ENCODE data around the gene UTP4. TPM values are rescaled to one million over a fixed set of nuclear protein-coding genes. Genes with fewer than 3 reads are reported as not detected.

The UTP4 gene
- 10 to 100 TPM in 11 of 12 donors, not detected in 1; 22.7 to 40.0 (median 35.3) TPM for polyA plus RNA-seq (ENCODE audit: insufficient read length in 12 of 12)
- long read RNA-seq, donor 1, partial matches to known transcripts, result 34 of 38 reads
- long read RNA-seq, donor 1, other reads (novel, unspliced or antisense), result 0 of 38 reads
- long read RNA-seq, donor 2, transcript UTP4-203 (17 exons, 2,186 nt), result minor isoform, 5 of 13 reads
- long read RNA-seq, donor 2, transcript UTP4-201 (17 exons, 2,322 nt), result major isoform, 7 of 13 reads
- long read RNA-seq, donor 2, partial matches to known transcripts, result 0 of 13 reads
- long read RNA-seq, donor 2, other reads (novel, unspliced or antisense), result 0 of 13 reads
- long read RNA-seq, donor 3, partial matches to known transcripts, result 7 of 10 reads
- long read RNA-seq, donor 3, other reads (novel, unspliced or antisense), result 0 of 10 reads
- long read RNA-seq, donor 4, partial matches to known transcripts, result 0 of 3 reads
- long read RNA-seq, donor 4, other reads (novel, unspliced or antisense), result 0 of 3 reads
- long read RNA-seq, donor 5, transcript UTP4-201 (17 exons, 2,322 nt), result major isoform, 13 of 13 reads
- long read RNA-seq, donor 5, partial matches to known transcripts, result 0 of 13 reads
- long read RNA-seq, donor 5, other reads (novel, unspliced or antisense), result 0 of 13 reads
- long read RNA-seq, donor 6, partial matches to known transcripts, result 0 of 13 reads
- long read RNA-seq, donor 6, other reads (novel, unspliced or antisense), result 10 of 13 reads
- long read RNA-seq, donor 7, partial matches to known transcripts, result 0 of 4 reads
- long read RNA-seq, donor 7, other reads (novel, unspliced or antisense), result 0 of 4 reads
- long read RNA-seq, donor 8, transcript UTP4-201 (17 exons, 2,322 nt), result major isoform, 10 of 13 reads
- long read RNA-seq, donor 8, partial matches to known transcripts, result 0 of 13 reads
- long read RNA-seq, donor 8, other reads (novel, unspliced or antisense), result 0 of 13 reads
- long read RNA-seq, donor 9, partial matches to known transcripts, result 0 of 4 reads
- long read RNA-seq, donor 9, other reads (novel, unspliced or antisense), result 0 of 4 reads
- long read RNA-seq, donor 10, transcript UTP4-201 (17 exons, 2,322 nt), result major isoform, 9 of 11 reads
- long read RNA-seq, donor 10, partial matches to known transcripts, result 0 of 11 reads
- long read RNA-seq, donor 10, other reads (novel, unspliced or antisense), result 0 of 11 reads
- long read RNA-seq, donor 11, transcript UTP4-201 (17 exons, 2,322 nt), result major isoform, 6 of 11 reads
- long read RNA-seq, donor 11, partial matches to known transcripts, result 5 of 11 reads
- long read RNA-seq, donor 11, other reads (novel, unspliced or antisense), result 0 of 11 reads

DNA sequence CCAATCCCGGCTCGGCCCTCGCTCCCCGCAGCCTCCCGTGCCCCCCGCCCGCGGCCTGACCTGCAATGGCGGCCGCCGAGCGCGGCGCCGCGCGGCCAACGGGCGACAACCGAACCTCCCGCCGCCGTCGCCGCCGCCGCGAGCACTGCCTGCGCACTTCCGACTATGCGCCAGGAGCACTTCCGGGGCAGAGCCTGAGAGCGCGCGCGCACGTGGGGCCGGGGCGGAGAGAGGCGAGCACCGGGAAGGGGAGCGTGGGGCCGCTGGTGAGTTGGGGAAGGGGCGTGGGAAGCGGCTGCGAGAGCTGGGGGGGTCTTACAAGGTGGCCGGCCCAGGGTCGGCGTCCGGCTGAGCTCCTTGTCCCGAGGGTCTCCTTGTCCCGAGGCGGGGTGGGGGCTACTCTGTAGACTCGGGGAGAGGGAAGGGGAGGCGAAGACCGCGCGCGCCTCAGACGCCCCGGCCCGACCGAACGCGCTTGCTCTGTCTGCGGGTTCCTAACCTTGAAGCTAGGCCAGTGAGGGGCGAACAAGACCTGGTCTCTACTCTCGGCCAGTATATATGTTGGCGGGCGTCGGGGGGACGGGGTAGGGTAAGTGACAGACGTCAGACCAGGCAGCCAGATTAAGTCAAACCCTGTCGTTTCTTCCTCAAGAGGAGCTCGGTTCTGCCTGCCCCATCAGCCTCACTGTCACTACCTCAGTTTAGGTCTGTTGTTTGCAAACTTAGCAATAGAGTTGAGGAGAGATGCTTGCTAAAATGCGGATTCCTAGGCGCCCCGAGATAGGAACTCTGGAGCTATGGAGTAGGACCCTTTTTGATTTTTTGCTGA is at the start of gene UTP4, which contains the start of gene CHTF8:
UTP4 (plus strand) TSS at position 226 of the 829 bp plus-strand sequence. CDS start 811 bp downstream, outside the sequence.
CHTF8 (minus strand) TSS at position 165 of the 829 bp plus-strand sequence. CDS start 11,130 bp downstream, outside the sequence.
- peak; percentile 87 for DNase-seq

DNA sequence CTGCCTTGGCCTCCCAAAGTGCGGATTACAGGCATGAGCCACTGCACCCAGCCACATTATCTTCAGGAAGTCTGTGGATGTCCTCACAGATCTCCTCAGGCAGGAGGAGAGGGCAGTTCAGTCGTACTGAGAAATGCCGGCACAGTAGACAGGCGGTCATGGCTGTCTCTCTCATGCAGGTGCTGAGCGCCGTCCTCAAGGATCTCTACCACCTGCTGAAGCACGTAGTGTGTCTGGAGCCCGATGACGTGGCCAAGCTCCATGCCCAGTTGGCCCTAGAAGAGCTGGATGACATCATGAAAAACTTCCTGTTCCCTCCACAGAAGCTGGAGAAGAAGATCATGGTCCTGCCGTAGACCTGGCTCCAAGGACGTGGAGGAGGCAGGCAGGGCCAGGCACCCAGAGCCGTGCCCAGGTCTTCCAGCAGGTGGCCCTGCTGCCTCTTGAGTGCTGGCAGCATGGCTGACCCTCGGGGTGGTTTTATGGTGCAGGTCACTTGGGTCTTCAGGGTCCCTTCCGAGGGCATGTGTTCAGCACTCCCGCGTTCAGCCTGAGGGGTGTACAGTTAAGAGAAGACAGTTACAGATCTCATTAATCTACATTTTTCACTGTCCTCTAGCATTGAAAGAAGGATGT is 49.0 kb upstream of the UTP4 start:
- no peak for DNase-seq

DNA sequence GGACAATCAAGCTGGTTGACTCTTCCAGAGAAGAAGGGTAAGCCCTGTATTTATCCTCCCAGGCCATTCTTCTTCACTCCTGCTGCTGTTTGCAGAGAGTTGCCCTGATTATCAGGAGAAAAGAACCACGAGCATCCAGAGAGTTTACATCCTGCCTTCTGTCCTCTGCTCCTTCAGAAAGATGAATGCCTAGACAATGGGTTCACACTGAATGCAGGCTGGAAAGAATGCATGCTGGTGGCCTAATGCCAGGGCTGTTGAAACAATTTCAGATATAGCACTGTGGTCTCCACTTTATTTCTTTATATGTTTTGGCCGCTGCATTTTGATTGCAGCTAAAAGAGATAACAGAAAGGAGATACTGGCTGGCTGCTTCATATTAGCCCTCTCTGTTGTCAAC is 48.2 kb upstream of the UTP4 start:
- DNase-seq, result no peak

DNA sequence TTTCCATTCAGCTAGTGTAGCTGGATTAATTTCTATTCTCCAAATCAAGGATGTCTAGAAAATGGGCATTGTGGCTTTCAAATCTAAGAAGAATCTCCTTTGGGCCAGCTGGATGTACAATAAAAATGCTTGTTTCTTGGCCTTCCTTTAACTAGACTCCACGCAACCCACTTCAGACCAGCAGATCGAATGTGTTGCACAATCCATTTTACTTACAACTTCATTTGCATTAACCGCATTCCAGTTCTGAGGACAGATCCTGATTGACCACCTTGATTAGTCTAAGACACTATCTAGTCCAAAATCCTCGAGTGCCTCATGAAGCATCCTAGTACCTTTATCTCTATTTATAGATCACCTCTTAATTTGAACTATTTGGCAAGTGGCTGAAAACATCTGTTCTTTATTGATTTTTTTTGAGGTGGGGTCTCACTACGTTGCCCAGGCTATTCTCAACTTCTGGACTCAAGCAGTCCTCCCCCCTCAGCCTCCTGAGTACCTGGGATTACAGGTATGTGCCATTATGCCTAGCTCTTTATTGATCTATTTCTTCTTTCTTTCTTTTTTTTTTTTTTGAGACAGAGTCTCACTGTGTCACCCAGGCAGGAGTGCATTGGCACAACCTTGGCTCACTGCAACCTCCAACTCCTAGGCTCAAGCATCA is 47.3 kb upstream of the UTP4 start:
- DNase-seq, result no peak

DNA sequence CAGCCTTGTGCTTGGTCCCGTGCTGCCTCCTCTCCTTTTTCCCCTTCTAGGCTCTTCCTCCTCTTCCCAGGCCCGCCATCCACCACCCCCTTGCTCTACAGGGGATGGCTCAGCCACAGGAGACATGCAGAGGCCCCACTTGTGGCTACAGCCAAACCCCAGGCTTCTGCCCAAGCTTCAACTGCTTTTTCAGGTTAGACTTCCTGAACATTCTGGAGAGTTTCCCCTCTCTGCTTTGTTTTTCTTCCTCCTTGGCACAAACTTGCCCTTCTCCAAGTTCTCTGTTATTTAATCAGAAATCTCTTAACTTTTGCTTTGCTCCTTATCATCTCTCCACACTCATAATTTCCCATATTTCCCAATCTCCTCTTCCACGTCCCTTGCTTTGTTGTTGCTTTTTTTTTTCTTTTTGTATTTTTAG is 45.3 kb upstream of the UTP4 start:
- no peak for DNase-seq

DNA sequence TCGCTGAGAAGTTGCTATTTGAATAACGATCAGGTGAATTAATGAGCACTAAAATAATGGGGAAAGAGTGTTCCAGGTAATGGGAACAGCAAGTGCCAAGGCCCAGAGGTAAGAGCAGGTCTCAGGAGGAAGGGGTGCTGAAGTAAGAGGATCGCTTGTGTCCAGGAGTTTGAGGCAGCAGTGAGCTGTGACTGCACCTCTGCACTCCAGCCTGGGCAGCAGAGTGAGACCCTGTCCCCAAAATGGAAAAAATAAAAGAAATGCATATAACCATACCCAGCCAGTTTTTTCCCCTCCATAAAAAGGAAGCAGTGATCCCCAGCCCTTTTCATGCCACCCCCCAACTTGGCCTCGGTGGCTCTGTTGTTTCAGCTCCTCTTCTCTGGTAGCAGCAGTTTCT is 43.8 kb upstream of the UTP4 start:
- DNase-seq, result no peak

DNA sequence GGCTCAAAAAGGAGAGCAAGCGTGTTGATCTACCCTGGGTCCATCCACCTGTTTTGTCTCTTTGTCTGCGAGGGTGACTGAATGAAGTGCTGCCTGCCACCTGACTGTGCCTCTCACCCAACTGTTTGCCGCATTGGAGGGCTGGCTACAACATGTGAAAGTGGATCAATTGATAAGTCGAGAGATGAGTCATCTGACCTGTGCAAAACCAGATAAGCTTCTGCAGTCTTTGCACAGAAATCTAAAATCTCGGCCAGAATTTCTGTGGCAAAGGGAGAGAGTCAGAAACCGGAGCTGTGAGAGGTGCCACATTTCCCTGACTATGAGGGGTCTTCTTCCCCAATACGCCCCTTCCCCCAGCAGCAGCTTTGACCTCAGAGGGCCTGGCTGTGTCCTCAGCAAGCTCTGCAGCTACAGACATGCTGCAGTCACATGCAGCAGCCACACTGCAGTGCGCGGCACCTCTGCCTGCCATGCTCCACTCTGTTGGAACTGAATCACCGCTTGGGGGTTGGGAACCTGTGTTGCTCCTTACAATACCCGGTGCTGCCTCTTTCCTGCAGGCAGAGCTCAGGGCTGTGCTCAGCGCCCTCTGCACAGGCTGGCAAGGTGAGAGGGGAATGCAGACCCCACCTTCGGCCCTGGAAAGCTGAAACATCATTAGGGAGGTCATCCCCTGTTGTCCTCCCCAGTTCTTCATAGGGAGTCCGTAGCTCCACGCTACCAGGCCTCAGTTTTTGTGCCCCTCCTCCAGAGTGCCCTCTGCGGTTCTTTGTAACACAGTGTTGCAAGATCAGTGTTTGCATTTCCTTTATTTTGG is 43.1 kb upstream of the UTP4 start:
- no peak for DNase-seq

DNA sequence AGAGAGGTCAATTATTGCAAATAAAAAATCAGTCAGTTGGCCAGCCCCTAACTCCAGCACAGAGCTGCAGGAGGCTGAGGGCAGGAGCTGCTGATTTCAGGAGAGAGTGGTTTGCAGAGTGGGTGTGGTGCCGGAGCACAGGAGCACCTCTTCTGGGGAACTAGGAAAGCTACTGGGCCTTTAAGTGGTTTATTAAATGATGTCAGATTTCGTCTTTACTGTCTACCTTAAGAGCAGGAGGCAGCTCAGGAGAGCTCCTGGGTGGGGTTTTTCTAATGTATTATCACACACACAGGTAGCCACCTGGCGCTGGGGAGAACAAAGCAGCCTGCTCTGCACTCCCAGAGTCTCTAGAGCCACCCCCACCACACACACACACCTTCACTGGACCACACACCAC is 38.5 kb upstream of the UTP4 start:
- no peak for DNase-seq

DNA sequence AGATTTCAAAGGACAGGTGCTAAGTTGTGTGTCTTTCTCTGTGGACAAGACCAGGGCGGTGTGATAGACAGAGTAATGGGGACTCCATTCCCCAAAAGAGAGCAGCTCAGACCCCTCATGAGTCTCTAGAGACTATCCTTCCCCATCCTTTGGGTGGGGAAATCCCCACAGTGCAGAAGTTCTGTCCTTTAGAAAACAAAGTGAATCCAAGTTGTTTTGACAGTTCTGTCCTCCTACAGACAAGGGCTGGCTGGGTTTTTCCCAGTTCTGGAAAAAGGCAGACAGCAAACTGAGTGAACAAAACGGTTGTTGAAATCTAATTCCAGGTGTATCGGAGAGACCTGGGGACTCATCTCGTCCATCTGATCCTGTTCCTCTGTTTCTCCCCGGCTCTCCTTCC is 37.9 kb upstream of the UTP4 start:
- DNase-seq, result no peak

DNA sequence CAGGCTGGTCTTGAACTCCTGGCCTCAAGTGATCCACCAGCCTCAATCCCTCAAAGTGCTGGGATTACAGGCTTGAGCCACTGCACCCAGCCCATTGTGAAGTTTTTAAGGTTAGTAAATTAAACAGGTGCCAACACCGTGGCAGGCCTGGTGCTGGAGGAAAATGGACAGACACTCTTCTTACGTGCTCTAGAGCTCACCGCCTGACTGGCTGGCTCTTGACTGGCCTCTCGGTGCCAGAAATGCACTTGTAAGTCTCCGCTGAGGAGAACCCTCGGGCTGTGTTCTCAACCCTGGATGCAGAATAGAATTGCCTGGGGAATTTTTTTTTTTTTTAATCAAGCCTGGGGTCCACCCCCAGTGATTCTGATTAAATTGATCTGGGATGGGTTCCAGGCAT is 37.3 kb upstream of the UTP4 start:
- no peak for DNase-seq

DNA sequence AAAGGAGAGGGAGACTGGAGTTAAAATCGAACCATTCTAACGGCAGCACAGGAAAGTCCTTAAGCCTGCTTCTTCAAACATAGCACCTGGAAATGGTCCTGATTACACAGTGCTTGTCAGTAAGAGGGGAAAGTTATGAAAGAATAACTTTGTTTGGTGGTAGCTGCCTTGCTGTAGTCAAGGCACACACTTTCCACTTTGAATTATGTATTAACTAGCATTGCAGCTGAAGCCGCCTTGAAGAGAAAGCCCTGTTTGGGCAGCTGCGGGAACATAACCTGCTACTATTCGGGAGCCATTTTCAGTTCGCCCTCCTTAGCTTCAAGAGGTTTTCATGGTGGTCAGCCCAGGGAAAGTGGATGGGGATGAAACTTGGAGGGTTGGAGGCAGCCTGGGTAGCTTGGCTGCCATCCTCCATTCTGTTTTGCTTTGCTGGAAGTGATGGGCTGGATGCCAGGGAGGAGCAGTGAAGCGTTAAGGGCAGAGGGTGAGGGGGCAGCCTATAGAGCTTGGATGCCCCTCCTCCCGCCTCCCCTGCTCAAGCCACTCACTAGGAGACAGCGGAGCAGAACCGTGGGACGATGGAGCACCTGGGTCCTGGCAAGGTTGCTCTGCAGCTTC is 32.3 kb upstream of the UTP4 start:
- no peak for DNase-seq

DNA sequence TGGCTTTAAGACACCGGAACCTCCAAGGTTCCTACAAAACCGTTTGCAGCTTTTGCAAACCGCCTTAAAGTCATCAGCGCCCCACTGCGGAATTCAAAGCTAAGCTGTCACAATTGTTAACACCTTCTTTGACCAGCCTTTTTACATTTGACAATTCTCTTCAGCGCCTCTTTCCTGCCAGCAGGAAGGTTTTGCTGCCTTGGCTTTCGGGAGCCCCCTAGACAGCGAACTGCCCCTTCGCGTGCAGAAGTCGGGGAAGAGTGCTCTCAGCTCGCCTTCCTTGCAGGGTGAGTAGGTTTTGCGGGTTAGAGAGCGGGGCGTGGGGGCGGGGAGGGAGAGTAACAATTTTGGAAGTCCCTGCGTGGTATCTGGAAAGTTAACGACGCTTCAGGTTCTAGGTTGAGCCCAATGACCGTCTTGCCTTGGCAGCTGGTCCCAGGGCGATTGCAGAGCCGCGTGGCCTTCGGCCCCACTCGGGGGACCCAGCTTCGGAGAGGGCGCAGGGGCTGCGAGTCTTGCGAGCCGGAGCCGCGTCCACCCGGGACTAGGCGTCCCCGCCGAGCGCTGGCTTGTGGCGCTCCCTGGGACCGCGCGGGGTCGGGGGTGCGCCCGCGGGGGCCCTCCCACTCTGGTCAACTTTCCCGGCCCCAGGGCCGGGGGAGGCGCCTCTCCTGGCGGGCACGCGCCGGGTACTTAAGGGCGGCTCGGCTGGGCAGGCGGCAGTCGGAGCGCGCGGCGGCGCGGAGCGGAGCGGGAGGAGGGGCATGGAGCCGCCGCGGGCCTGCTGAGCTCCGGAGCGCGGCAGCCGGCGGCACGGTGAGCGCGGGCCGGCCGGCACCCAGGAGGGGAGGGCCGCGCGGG is 26.7 kb upstream of the UTP4 start, which contains the start of gene HAS3:
HAS3 (plus strand) TSS at position 153 of the 861 bp plus-strand sequence. CDS start 3,743 bp downstream, outside the sequence.
- no peak for DNase-seq

DNA sequence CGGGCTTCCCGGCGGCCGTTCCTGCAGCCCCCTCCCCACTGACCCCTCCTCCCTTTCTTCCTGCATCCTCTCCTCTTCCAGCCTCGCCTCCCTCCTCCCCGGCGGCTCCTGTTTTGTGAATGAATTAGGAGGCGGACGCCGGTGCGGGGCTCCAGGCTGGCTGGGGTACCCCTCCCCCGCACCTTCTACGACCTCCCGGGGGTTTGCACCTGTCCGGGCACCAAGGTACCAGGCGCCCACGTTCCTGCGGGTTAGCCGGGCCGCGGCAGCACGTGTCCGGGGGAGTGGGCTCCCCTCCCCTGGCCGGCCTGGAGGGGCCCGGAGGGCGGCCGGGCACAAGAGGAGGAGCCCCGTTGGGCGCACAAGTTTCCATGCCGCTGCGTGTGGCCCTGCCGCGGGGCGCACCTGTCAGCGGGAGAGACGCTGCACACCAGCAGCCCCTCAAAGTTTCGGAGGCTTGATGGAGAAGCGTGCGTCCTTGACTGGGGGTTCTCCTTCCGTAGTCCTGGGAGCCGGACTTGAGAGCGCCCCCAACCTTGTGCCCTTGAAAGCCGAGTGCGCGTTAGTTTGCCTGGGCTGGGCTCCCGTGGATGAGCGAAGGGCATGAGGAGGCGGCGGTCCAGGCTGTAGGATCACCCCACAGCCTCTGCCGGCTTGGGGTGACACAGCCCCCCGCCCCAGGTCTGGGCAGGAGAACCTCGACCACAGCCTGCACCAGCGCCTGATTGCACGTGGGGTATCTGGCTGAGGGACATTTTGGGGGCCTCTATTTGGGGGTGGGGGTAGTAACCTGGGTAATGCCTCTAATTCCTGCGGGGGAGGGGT is 25.7 kb upstream of the UTP4 start:
- DNase-seq, result no peak

DNA sequence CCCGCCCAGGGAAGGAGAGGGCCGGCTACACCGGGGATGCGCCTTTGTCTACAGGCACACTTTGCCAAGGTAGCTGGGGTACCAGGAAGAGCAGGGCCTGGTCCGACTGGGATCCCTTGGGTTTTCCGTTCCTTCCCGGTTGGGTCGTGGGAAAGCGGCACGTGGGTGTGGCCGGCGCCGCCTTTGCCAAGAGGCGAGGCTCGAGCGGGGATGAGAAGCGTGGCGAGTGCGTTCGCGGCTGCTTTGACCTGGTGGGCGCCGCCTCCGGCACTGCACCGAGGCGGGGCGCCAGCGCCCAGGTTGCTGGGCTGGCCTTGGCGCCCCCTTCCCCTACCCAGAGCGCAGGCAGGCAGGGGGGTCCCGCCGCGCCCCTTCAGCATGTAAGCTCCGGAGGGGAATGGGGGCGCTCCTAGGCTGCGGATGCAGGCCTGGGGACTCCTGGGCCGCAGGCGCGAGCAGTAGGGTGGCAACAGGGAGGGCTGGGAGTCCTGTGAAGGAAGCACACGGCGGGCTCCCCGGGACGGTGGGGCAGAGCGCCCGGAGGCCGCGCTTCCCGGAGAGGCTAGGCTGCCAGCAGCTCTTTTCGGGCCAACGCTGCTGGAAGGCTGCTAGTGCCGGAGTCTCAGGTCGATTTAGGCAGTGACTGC is 25.0 kb upstream of the UTP4 start:
- no peak for DNase-seq

DNA sequence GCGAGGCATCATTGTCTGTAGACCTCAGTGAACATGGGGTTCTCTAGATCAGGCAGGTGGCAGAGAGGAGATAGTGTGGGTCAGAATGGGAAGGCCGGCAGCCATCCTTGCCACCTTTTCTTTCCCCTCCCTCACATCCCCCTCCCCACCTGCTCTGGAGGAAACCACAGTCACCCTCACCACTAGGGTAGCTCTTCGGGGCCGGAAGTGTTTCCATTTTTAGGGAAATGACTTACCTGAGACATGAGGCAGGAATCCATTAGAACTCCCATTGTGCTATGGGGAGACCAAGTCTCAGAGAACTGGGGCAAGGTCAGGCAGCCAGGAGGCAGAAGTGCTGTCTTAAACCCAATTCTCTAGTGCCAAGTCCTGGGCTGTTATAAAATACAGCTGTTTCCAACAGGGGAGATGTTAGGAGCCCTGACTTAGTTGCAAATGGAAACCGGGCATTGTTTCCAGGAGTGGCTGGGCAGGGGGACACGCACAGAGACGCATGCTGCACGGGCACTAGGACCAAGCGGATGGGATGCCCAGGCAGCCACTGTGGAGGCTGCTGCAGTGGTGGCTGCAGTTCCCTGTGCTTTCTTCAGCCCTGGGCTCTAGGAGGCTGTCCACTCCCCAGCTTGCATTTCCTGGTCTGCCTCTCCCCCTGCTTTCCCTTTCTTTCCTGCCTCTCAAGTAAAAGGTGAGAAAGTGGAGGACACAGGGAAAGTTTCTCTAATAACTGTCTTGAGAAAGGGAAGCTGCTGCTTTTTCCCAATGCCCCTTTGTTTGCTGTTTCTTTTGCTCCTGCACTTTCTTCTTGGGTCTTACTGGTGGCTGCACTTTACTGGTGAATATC is 24.2 kb upstream of the UTP4 start:
- no peak for DNase-seq

Measured in muscle of arm (tissue), 14 donors.